GM19452 (cell line): Measurements from ENCODE around the gene RBMS3.

Experiments
- ATAC-seq: cut with Tn5 transposase; IDR thresholded peaks from one replicate; pipeline ENCODE4 v1.9.1; 2021; ENCODE audit not compliant: unreplicated experiment

The RBMS3 gene

DNA sequence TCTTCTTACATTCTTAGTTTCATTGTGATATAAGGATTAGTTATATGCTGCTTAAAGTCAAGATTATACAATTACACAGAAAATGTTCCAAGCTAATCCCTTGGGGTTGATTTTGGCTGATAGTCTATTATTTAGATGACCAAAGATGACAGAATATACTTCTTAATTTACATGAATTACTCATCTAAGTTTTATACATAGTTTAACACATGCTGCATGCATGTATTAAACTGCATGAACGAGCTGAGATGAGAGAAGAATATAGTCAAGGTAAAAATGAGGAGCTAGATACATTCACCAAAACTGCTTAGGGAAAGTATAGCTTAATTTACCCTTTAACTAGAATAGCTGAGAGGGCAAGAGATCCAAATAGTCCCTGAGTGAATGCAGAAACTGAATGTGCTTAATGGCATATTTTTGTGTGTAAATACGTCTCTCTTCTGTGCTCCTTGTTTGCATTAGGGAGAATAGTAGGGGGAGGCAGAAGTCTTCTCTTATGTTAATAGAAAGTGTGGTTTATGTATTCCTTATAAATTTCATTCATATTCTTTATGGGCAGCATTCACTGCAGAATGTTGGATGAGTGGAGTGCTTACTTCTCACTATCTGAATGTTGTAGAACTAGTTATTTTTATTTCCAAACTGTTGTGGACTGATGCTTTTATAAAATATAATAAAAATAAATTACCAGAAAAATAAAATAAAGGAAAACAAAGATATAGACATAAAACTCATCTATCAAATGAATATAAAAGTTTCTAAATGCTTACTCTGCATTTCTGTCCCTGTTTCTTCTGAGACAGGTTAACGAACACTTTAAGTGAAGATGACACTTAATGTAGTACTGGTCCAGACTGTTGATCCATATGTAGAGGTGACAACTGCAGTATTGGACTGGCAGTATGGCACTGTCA lies 327.8 kb downstream of the RBMS3 start:
- no peak for ATAC-seq

DNA sequence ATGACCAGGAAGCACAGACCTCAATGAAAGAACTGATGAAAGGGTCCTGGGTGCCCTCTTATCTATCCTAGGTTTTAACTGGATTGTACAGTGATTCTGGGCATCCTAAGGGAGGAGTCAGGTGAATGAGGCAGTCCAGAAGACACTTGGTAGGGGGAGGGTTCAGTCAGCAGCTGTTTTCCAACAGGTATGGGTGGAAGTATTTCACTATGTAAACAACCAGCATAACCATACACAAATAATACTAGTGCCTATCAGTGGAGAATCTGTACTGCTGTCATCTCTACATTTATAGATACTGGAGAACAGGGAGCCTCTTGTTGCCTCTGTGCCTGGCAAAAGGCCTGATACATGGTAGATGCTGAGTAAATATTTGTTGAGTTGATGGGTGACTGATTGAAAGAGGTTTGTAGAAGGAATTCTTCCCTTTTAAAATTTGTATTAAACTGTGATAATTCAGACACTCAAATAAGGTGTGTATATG lies 328.5 kb downstream of the RBMS3 start:
- no peak for ATAC-seq

DNA sequence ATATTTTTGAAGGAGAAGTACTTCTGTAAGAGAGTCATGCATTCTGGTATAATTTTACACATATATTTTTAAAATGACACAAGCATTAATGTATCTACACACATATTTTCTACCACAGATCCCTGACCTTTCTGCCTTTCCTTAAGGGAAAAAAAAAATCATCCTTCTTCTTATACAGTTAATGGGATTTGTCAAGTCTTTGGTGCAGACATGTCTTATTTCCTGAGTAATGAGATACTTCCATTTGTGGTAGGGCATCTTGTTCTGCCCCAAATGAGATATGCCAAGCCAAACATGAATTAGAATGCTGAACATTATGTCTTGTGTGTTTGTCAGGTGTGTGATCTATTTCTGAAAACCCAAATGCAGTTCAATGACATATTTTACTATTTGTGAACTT lies 329.9 kb downstream of the RBMS3 start:
- no peak for ATAC-seq

DNA sequence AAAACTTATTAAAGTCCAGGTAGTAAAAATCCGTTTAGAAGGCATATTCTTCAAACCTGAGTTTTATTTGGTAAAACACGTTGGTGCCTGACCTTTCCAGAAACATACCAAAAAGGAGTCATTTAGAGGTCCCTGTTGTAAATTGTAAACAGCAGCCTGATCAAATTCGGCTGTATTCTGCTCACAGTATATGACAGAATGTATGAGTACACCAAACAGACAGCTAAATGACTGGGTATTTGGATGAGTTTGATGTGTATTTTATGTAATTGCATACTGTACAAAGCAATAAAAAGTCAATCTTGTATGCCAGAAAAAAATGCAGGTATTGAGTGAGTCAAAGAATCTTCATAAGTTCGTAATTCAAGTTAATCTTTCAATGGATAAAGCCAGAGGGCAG lies 330.4 kb downstream of the RBMS3 start:
- ATAC-seq, result no peak

DNA sequence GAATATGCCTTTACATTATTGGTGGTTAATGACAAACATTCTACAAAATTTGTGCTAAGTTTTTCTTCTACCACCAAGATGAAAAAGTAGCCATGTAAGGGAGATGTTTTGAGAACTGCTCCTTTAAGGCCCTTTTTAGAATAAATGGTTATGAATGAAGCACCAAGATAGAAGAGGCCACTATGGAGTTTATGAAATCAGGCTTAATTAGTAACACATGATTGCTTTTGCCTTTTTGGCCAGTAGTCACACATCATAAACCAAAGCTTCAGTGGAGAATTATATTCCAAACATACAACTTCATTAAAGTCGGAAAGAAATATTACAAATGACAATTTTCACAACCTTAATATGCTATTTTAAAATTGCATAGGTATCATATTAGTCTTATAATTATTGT lies 331.7 kb downstream of the RBMS3 start:
- ATAC-seq, result no peak

DNA sequence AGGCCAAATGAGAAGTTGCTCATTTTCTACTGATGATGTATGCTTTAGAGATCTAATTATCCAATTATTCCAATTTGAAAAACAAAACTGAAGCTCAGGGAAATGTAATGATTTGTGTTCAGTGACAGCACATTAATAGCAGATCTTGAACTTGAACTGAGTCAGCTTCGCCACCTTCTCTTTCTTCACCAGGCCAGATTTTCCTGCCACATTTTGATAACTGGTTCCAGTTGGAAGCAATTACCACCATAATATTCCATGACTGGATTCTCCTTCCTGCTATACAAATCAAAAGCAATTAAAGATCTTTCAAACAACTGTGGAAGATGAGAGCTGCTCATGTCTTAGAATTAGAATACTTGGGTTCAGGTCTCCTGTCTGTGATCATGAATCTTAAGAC lies 334.1 kb downstream of the RBMS3 start:
- no peak for ATAC-seq

DNA sequence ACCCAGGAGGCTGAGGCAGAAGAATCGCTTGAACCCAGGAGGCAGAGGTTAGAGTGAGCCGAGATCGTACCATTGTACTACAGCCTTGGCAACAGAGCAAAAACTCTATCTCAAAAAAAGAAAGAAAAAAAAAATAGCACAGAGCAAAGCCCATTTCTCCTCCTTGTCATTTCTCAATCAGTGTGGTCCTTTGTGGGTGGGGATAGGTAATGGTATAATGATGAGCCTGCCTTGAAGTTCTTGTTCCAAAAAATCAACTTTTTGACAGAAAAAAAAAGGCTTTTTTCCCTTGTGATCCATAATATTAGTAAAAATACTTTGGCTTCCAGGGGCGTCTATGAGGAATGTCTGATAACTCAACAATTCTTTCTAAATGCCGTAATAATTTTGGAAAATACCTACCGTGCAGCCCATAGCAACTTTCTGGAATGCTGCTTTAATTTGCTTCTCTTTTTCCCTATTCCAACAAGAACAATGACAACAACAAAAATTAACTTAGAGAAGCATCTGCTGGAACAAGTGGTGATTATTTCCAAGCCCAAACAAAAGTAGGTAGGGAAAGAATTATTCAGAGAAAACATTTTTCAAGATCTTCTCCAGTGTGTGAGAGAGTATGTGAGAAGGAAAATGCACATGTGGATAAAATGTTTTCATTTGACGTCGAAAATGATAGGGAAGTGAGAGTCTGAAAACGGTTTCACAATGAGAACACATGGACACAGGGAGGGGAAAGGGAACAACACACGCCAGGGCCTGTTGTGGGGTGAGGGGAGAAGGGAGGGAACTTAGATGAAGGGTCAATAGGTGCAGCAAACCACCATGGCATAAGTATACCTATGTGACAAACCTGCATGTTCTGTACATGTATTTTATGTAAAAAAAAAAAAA lies 337.8 kb downstream of the RBMS3 start:
- ATAC-seq, result no peak

DNA sequence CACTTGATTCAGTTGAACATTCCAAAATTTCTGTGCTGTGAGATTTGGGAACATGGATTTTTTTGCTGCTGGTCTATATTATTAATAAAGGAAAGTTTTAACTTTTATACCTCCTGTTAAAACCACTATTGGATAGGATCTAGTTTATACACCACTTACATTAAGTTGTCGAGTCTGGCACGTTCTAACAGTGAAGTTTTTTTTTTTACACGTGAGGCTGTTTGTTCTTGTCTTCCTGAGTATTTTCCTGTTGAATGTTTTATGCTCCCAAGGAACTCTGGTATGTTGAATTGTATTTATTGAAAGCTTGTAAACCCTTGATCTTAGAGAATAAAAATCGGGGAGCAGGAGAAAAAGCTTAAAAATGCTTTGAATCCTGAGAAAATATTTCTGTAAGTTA lies 338.8 kb downstream of the RBMS3 start:
- no peak for ATAC-seq

DNA sequence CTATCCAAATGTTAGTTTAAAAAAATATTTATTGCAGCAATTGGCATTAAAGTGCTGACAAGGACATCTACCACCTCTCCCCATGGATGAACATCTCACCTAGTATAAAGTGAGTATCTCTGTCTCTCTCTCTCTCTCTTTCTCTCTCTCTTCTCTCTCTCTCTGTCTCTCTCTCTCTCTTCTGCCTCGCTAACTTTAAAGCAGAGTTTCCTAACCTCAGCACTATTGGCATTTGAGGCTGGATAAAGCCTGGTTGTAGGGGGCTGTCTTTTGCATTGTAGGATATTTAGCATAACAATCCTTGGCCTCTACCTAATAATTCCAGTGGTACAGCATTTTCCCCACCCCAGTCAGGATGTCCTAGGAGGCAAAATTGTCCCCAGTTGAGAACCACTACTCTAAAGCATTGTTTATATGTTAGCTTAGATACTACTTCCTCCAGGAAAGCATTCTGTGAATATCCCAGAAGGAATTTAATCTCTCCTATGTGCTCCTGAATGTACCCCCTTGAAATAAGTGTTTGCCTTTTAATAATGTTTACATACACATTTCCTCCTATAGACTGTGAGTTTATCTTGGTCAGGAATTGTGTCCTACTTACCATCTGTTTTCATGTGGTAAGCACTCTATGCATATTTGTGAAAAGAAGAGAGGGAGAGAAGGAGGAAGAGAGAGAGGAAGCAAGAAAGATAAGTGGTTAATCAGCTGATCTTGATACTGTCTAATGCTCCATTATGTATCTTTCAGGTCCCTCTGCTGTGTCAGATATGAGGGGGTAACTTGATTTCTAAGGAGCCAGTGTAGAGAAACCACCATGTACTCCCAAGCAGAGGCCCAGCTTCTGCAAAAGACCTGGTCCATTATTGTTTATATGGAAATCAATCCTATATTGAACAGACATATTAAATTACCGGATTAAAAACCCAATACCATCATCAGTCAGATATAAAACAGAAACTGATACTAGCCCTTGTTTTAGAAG lies 346.6 kb downstream of the RBMS3 start:
- ATAC-seq, result no peak

DNA sequence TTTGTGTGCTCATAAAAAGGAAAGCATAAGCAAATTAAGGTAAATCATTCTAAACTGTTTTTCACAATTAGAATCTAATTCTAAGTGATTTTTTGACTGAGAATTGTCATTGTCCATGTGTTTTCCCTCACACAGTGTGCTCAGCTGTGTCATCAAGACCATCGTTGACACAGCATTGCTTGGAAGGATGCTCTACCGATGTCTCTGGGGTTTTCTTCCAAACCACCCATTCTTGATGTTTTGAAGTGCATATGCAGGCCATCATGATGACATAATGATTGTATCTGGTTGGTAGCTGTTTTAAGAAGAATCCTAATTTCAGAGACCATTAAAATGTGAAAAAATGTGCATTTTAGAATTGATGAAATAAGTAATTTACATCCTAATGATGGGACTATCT lies 347.9 kb downstream of the RBMS3 start:
- ATAC-seq, result no peak

DNA sequence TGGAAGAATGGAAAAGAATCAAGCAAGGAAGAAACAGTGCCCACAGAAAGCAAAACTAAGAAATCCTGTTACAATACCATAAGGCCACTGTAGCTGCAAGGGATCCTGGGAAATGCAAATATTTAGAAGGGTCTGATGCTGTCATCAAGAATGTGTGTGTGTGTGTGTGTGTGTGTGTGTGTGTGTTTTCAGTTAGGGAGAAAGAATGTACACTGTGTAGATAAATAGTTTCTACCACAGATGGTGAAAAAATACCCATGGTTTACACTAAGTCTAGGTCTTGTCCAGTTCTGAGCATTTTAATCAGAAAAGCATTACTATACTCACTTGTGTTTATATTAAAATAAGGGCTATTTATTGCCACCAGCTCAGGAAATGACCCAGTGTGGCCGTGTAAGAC lies 355.0 kb downstream of the RBMS3 start:
- no peak for ATAC-seq

DNA sequence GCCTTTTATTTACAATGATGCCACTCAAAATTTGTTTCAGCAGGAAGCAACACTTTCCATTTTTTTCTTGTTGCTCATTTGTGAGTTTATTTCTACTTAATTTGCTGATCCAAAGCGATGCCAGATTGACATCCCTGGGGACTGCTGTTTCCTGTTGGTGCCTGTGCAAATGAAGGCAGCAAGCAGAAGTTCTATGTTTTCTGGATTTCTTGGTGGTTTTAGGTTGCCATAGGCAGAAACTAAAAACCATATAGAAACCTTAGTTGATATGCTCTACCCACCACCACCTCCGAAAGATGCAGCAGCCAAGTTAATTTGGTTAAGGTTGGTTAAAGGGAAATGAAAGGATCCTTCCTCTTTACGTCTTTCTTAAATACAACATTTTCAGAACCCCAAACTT lies 356.2 kb downstream of the RBMS3 start:
- no peak for ATAC-seq

DNA sequence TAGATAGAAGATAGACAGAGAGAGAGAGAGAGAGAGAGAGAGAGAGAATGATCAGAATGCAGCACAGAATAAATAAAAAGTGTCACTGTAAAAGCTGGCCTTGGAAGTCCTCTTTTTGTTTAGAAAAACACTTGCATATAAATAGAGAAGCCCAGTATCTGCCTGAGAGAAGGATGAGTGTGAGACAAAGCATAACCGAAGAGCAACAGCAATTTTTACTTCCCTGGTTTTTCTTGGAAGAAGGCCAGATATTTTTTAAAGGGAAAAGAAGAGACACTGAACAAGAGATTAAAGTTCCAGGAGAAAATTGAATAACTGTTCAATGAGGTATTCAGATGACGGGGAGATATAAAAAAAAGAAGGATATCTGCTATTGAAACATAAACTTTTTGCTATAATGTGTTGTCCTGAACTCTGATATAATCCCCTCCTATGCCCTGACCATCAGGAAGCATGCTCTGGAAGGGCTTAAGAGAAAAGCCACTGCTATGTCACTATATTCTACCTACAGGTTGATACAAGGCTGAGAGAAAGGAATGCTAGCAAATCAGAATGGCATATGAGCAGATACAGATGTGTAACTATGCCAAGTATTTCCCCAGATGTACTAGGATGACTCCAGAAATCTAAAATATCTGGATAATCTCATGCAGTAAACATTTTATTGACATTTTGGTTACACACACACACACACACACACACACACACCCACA lies 358.9 kb downstream of the RBMS3 start:
- no peak for ATAC-seq

DNA sequence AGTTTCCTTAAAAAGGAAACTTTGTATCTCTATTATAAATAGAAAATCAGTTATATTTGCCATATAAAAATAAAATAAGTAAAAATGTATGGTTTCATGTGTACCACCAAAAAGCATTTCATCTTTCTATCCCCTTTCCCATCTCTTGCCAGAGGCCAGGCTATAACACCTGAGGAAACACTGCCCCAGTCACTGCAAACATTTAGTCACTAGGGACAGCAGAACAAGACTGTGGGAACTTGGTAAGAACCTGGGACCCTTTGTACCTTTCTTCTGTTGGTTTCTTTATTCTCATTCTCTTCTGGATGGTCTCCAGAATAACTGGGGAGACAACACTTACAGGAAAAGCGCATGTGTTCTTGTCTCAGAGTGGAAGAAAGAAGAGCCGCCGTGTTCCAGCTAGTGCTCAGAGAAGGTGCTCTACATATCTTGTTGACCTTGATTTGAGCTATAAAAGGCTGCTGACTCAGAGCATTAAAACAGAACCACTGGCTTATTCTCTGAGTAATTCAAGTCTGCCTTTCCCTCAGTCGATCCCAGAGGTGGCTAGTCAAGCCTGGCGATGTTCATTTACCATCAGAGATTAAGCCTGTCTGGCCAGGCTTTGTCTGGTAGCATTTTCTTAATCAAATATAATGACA lies 361.6 kb downstream of the RBMS3 start:
- no peak for ATAC-seq

DNA sequence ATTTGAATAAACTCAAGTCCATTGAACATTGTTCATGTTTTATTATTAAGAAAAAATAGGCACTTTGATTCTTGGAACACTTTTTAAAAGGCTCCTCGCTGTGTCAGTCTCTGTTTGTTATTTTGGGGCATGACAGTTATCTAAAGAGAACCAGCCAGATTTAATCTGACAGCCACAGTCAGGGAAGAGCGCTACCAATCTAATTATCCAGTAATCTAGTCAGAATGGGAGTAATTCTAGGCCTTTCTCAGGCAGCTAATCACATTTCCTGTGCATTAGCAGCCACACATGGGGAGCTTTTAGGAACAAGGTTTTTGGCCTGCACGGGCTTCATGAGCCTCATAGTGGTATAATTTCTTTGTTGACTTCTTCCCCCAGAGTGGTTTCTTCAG lies 362.2 kb downstream of the RBMS3 start:
- ATAC-seq, result no peak

DNA sequence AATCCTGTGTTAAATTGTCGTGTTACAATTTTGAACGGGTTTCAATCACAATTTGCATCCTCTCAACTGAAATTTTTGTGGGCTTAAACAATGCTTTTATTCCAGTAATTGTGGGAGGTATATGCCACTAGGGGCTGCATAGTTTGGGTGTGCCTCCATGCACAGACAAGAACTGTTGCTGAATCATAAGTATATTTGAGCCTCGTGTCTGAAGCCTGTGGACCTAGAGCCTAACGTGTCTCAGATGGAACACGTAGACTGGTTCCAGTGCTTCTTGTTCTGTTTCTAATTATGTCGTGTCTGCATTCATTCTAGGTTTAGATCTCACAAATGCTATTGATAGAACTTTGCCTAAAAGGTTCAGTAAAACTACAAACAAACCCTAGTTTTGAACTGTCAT lies 363.4 kb downstream of the RBMS3 start:
- no peak for ATAC-seq

DNA sequence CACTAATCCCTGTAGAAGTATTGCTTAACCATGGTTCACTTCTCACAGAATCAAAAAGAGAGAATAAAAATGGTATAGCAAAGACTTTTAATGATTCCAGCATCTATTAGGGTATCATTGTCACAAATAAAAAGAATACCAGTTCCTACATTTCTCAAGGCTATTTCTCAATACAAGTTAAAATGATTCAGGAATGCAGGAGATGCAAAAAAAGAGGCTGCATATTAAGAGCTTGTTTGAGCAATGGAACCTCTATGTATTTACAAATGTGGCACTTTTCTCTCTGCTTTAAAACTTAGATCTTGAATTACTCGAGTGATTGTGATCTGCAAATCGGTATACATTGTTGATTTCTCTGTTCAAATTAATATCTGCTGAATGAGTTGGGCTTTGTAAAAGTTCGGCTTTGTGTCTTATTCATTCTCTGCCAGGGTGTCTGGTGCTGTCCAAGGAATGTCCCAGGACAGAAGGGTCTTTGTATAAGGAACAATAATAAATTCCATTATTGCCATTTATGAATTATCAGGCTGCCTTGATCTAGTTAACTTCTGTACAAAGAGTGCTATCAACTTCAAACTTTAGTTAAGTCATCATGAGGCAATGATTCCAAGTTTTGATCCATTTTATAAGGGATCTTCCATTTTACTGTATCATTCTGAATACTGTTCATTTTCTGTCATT lies 364.2 kb downstream of the RBMS3 start:
- no peak for ATAC-seq

DNA sequence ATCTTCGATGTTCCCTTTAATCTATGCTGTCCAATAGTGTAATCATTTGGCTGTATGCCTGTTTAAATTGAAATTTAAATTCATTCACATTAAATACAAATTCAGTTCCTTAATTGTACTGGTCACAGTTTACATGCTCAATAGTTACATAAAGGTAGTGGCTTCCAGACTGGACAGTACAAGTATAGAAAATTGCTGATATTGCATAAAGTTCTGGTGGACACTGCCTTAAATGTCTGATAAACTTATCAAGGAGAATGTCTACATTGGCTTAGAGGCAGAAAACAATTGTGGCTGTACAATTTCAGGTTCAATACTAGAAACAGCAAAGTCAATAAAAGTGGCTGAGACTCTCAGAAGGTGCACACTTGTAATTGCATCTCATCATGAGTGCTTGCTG lies 365.2 kb downstream of the RBMS3 start:
- no peak for ATAC-seq
